H1 (cell line): ENCODE results near the gene GALNT2. TPM values are rescaled to one million over a fixed set of nuclear protein-coding genes. Genes with fewer than 3 reads are reported as not detected.

Experiments used
- CTCF ChIA-PET: fragments of 300-600 bp; sonication (Branson Sonifier 250); formaldehyde crosslinking; loops from one replicate; lab custom pipeline; 2021; ENCODE audit not compliant: partially characterized antibody; lab: Charles Lee
- POLR2A ChIA-PET: fragments of 300-600 bp; sonication (Branson Sonifier 250); formaldehyde crosslinking; loops from one replicate; lab custom pipeline; 2021; ENCODE audit warnings: inconsistent platforms; ENCODE audit not compliant: partially characterized antibody; lab: Charles Lee
- DNase-seq, 2 experiments: peaks; one replicate each; pipeline versions ENCODE4 v3.0.0 to v3.0.0-alpha.2; 2010 to 2022; ENCODE audit warnings: low spot score in 2 of 2, low read depth in 1 of 2, mixed read lengths in 1 of 2
- FAIRE-seq: peaks from 2 replicates; lab custom pipeline; 2011; peaks lifted over from hg19 to GRCh38; lab: Jason Lieb, UNC
- H2AFZ ChIP-seq: 2 replicates; pipeline ENCODE4 v1.8.1; 2012; ENCODE audit warnings: low read length, inconsistent platforms
- H2AK5ac ChIP-seq: 2 replicates; pipeline ENCODE4 v1.6.1; 2013; ENCODE audit warnings: low read depth, low read length
- H2BK120ac ChIP-seq: replicated peaks from 2 replicates; pipeline ENCODE3; 2013; ENCODE audit warnings: low read depth, low read length, inconsistent platforms
- H2BK12ac ChIP-seq: 2 replicates; pipeline ENCODE4 v1.6.1; 2013; ENCODE audit warnings: low read depth, low read length
- H2BK15ac ChIP-seq: 2 replicates; pipeline ENCODE4 v1.6.1; 2013; ENCODE audit warnings: low read length
- H2BK20ac ChIP-seq: 2 replicates; pipeline ENCODE4 v1.6.1; 2013; ENCODE audit warnings: low read length
- H2BK5ac ChIP-seq: 2 replicates; pipeline ENCODE4 v1.6.1; 2013; ENCODE audit warnings: low read depth, low read length
- H3K14ac ChIP-seq: 2 replicates; pipeline ENCODE4 v1.6.1; 2013; ENCODE audit warnings: inconsistent platforms; ENCODE audit not compliant: insufficient read length
- H3K18ac ChIP-seq: 2 replicates; pipeline ENCODE4 v1.6.1; 2013; ENCODE audit warnings: low read length; ENCODE audit errors: extremely low read depth
- H3K23ac ChIP-seq: 2 replicates; pipeline ENCODE4 v1.6.1; 2013; ENCODE audit warnings: inconsistent platforms; ENCODE audit not compliant: insufficient read length
- H3K23me2 ChIP-seq: 2 replicates; pipeline ENCODE4 v1.6.1; 2013; ENCODE audit warnings: low read depth, low read length
- H3K27ac ChIP-seq: 2 replicates; pipeline ENCODE4 v1.6.1; 2011; ENCODE audit warnings: low read depth, low read length, inconsistent platforms
- H3K27me3 ChIP-seq, 4 experiments: replicated peaks in 1 of 4; 1 replicate in 1 of 4; 2 replicates in 3 of 4; pipeline versions ENCODE4 v1.6.1 to v1.8.1; 2011 to 2013; ENCODE audit warnings: low read length in 3 of 4, mild to moderate bottlenecking in 3 of 4, inconsistent platforms in 2 of 4, mixed read lengths in 2 of 4, moderate library complexity in 1 of 4; ENCODE audit not compliant: control insufficient read depth in 3 of 4, insufficient read depth in 3 of 4; ENCODE audit errors: extremely low read depth in 1 of 4
- H3K36me3 ChIP-seq, 4 experiments: 2 replicates each; pipeline versions ENCODE4 v1.6.1 to v1.8.1; 2011 to 2013; ENCODE audit warnings: mild to moderate bottlenecking in 4 of 4, low read length in 3 of 4, moderate library complexity in 2 of 4, control low read depth in 1 of 4, inconsistent platforms in 1 of 4; ENCODE audit not compliant: insufficient read depth in 4 of 4, control insufficient read depth in 2 of 4
- H3K4ac ChIP-seq: replicated peaks from 2 replicates; pipeline ENCODE3; 2013; ENCODE audit warnings: low read length, low read depth, mixed read lengths, inconsistent platforms; ENCODE audit not compliant: insufficient read length
- H3K4me1 ChIP-seq, 4 experiments: replicated peaks in 1 of 4; 1 replicate in 1 of 4; 2 replicates in 3 of 4; pipeline versions ENCODE4 v1.6.1 to v1.8.1; 2011 to 2013; ENCODE audit warnings: low read length in 3 of 4, inconsistent platforms in 2 of 4, mixed read lengths in 1 of 4; ENCODE audit not compliant: insufficient read depth in 4 of 4, control insufficient read depth in 3 of 4
- H3K4me2 ChIP-seq, 2 experiments: 2 replicates each; pipeline versions ENCODE4 v1.6.1 to v1.8.1; 2011 to 2013; ENCODE audit warnings: low read depth in 2 of 2, low read length in 2 of 2, control low read depth in 1 of 2, inconsistent platforms in 1 of 2, mild to moderate bottlenecking in 1 of 2; ENCODE audit not compliant: insufficient read depth in 1 of 2
- H3K4me3 ChIP-seq, 4 experiments: fragments of 200-600, 300-600 bp in 1 of 4; sonication (generic), shearing (Covaris generic), sonication (Bioruptor Twin) in 1 of 4; 2 replicates each; pipeline versions ENCODE4 v1.5.1 to v1.8.1; 2011 to 2016; ENCODE audit warnings: low read length in 4 of 4, low read depth in 3 of 4, control low read depth in 2 of 4, inconsistent platforms in 2 of 4, mild to moderate bottlenecking in 2 of 4, mixed read lengths in 1 of 4, moderate library complexity in 1 of 4; ENCODE audit not compliant: insufficient read depth in 2 of 4; ENCODE audit errors: extremely low read depth in 1 of 4
- H3K56ac ChIP-seq: replicated peaks from 2 replicates; pipeline ENCODE3; 2013; ENCODE audit warnings: low read depth, mild to moderate bottlenecking, mixed read lengths, low read length, inconsistent platforms; ENCODE audit not compliant: insufficient read length
- H3K79me1 ChIP-seq: 2 replicates; pipeline ENCODE4 v1.6.1; 2013; ENCODE audit warnings: low read depth, low read length, control low read depth
- H3K79me2 ChIP-seq, 2 experiments: 2 replicates each; pipeline versions ENCODE4 v1.6.1 to v1.8.1; 2012 to 2013; ENCODE audit warnings: low read length in 2 of 2, mild to moderate bottlenecking in 2 of 2, inconsistent platforms in 1 of 2; ENCODE audit not compliant: insufficient read depth in 2 of 2, control insufficient read depth in 1 of 2
- H3K9ac ChIP-seq, 4 experiments: replicated peaks in 1 of 4; 1 replicate in 1 of 4; 2 replicates in 3 of 4; pipeline versions ENCODE4 v1.6.1 to v1.8.1; 2011 to 2013; ENCODE audit warnings: low read depth in 3 of 4, low read length in 3 of 4, control low read depth in 2 of 4, mild to moderate bottlenecking in 2 of 4, moderate library complexity in 2 of 4, inconsistent platforms in 1 of 4; ENCODE audit errors: extremely low read depth in 1 of 4
- H3K9me3 ChIP-seq, 2 experiments: 2 replicates each; pipeline versions ENCODE4 v1.6.1 to v1.8.1; 2012 to 2013; ENCODE audit warnings: mild to moderate bottlenecking in 2 of 2, moderate library complexity in 2 of 2, control low read depth in 1 of 2, inconsistent platforms in 1 of 2, low read depth in 1 of 2, low read length in 1 of 2, mixed read lengths in 1 of 2; ENCODE audit not compliant: insufficient read depth in 2 of 2
- H4K20me1 ChIP-seq, 2 experiments: replicated peaks in 1 of 2; 2 replicates each; pipeline versions ENCODE3 to v1.8.1; 2011 to 2013; ENCODE audit warnings: inconsistent platforms in 2 of 2, low read length in 2 of 2, mild to moderate bottlenecking in 1 of 2; ENCODE audit not compliant: insufficient read depth in 2 of 2, control insufficient read depth in 1 of 2
- H4K5ac ChIP-seq: 2 replicates; pipeline ENCODE4 v1.6.1; 2013; ENCODE audit warnings: low read length, low read depth, mixed read lengths, inconsistent platforms; ENCODE audit not compliant: insufficient read length
- H4K8ac ChIP-seq: 2 replicates; pipeline ENCODE4 v1.8.0; 2013; ENCODE audit warnings: mild to moderate bottlenecking, moderate library complexity, low read length, inconsistent platforms; ENCODE audit not compliant: insufficient read depth; ENCODE audit errors: extremely low read depth
- H4K91ac ChIP-seq: replicated peaks from 2 replicates; pipeline ENCODE3; 2013; ENCODE audit warnings: low read length, mixed read lengths, inconsistent platforms; ENCODE audit not compliant: insufficient read length
- CBX5 ChIP-seq: fragments of 300-800, 300-1000 bp; sonication (generic); IDR thresholded peaks from 2 replicates; pipeline ENCODE4 v1.7.1; 2016; ENCODE audit warnings: antibody characterized with exemption, low read length, low read depth
- WGBS, 2 experiments: shearing (Covaris generic) in 1 of 2; methylation state at CpG; one replicate each; pipeline versions ENCODE4 v1.1.6 to v1.1.7; 2013 to 2015; ENCODE audit warnings: low lambda C conversion rate in 2 of 2, mixed read lengths in 2 of 2, inconsistent platforms in 1 of 2, low coverage in 1 of 2, missing lambda C conversion rate in 1 of 2; ENCODE audit not compliant: insufficient replicate concordance in 2 of 2, insufficient coverage in 1 of 2, insufficient read length in 1 of 2; ENCODE audit errors: extremely low coverage in 1 of 2, missing lambda C conversion rate in 1 of 2; 5-methylcytosine and 5-hydroxymethylcytosine counted together
- polyA plus RNA-seq, 7 experiments: library from polyadenylated mRNA; depleted of rRNA in 3 of 7; stranded (reverse) in 5 of 7; unstranded in 2 of 7; fragments of >200 nt in 5 of 7; fragments of 200-250 nt in 2 of 7; gene quantifications; 1 replicate in 5 of 7; 2 replicates in 1 of 7; 4 replicates in 1 of 7; pipeline versions ENCODE4 v1.2.1 to v1.2.3, GENCODE V29; 2011 to 2013; ENCODE audit warnings: missing spikeins in 2 of 7, mixed read lengths in 2 of 7
- total RNA-seq: library from RNA; stranded (reverse); fragmentation: NEBNext Ultra II Directional; extraction: Animal tissue kit (Norgen Biotek cat#: 25700); gene quantifications from 2 replicates; pipeline ENCODE4 v1.2.1, GENCODE V29; 2021
- TF ChIP-seq, protein P1 (sequence below), 3 experiments: IDR thresholded peaks; 1 replicate in 2 of 3; 2 replicates in 1 of 3; pipeline versions ENCODE4 v1.5.1 to v1.6.1; 2011; ENCODE audit warnings: low read length in 3 of 3, mild to moderate bottlenecking in 3 of 3, inconsistent platforms in 2 of 3, low read depth in 1 of 3, moderate library complexity in 1 of 3; ENCODE audit not compliant: insufficient read depth in 1 of 3; ENCODE audit errors: control extremely low read depth in 1 of 3

GALNT2 gene
- total and polyA plus RNA-seq, 2 of the 8 experiments (the other 6 are each of a cell fraction or from before 2014, with no cell fraction given), result 34.5 to 75.3 TPM

DNA sequence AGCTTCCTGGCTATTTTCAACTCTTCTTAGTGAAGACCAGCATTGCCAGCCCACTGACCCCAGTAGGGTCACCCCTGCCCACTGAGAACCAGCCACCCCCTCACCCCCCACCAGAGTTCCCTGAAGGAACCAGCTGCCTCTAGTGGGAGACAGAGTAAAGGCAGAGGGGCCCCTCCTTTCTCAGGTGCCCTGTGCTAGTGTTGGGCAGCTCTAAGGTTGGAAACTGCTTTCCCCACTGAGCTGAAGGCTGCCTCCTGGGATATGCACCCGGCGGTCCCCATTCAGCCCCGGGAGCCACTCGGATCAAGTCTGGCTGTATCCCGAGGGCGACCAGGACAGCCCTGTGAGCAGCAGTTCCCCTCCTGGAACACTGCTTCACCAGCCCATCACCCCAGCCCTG is 248.1 kb downstream of the GALNT2 start:
- no peaks in the 10 kb centered on the region for H3K9me3 ChIP-seq

More for the DNA sequence above, 248.1 kb downstream of the GALNT2 start:
- no peak overlapping the region for H2BK120ac ChIP-seq
- no peaks in the 10 kb centered on the region for H3K36me3 ChIP-seq
- H3K9ac ChIP-seq, result no peak overlapping the region
- H2AFZ ChIP-seq, result no peak overlapping the region
- H3K79me1 ChIP-seq, result no peaks in the 10 kb centered on the region
- no peak overlapping the region for H2AK5ac ChIP-seq
- no peak overlapping the region for H2BK20ac ChIP-seq
- no peak overlapping the region for H3K27ac ChIP-seq
- H3K23ac ChIP-seq, result no peak overlapping the region
- H3K27me3 ChIP-seq, result no peaks in the 10 kb centered on the region
- H3K56ac ChIP-seq, result no peak overlapping the region
- H4K91ac ChIP-seq, result no peak overlapping the region
- no peaks in the 10 kb centered on the region for H4K20me1 ChIP-seq
- WGBS, 2 experiments, result 90% methylated on average over 6 of the region's 6 CpGs; no CpG with 5 or more reads in 1 of the 2 experiments
- H2BK15ac ChIP-seq, result 0 out of 2 replicates have a peak overlapping the region, but pooled peaks have one; percentile 22
- no peak overlapping the region; the same call in 1 of the 2 replicates for H3K18ac ChIP-seq
- H2BK12ac ChIP-seq, result no peak overlapping the region
- POLR2A ChIA-PET, result interaction anchor here (0.5 kb wide), 1 partner anchor 223 kb away, joined by 3 read pairs; no protein-coding TSS in a partner anchor
- no peak for DNase-seq
- H4K5ac ChIP-seq, result no peak overlapping the region
- H3K4me2 ChIP-seq, result no peak overlapping the region
- no peak overlapping the region for H4K8ac ChIP-seq
- CTCF ChIA-PET, result interaction anchor here (1.0 to 1.2 kb wide), 3 partner anchors 10 to 437 kb away, joined by 3 to 6 read pairs (median 5); no protein-coding TSS in a partner anchor
- no peaks in the 10 kb centered on the region for H3K79me2 ChIP-seq
- H3K4me3 ChIP-seq, result no peak overlapping the region
- H2BK5ac ChIP-seq, result no peak overlapping the region
- H3K4ac ChIP-seq, result no peak overlapping the region
- no peak for TF ChIP-seq CBX5
- TF ChIP-seq, protein P1, sequence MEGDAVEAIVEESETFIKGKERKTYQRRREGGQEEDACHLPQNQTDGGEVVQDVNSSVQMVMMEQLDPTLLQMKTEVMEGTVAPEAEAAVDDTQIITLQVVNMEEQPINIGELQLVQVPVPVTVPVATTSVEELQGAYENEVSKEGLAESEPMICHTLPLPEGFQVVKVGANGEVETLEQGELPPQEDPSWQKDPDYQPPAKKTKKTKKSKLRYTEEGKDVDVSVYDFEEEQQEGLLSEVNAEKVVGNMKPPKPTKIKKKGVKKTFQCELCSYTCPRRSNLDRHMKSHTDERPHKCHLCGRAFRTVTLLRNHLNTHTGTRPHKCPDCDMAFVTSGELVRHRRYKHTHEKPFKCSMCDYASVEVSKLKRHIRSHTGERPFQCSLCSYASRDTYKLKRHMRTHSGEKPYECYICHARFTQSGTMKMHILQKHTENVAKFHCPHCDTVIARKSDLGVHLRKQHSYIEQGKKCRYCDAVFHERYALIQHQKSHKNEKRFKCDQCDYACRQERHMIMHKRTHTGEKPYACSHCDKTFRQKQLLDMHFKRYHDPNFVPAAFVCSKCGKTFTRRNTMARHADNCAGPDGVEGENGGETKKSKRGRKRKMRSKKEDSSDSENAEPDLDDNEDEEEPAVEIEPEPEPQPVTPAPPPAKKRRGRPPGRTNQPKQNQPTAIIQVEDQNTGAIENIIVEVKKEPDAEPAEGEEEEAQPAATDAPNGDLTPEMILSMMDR (IDR thresholded peaks at IDR 0.05; ENCODE audit: control extremely low read depth in 1 of 3, insufficient read depth in 1 of 3, low read depth in 1 of 3, low read length in 3 of 3), result peak in 1 of 3 experiments; percentile 9; a peak in 1 of 4 replicates
- H3K14ac ChIP-seq, result no peak overlapping the region
- H3K4me1 ChIP-seq, result peaks cover 0 to 2% (median 0%) of the 10 kb centered on the region in 4 experiments; a peak in 1 of 7 replicates
- H3K23me2 ChIP-seq, result no peaks in the 10 kb centered on the region
- no peak for FAIRE-seq
